CD4-positive, alpha-beta memory T cell (primary cell): ENCODE results near the gene DAPK1. TPM values are rescaled to one million over a fixed set of nuclear protein-coding genes. Genes with fewer than 3 reads are reported as not detected.

ENCODE experiments used
- CTCF ChIA-PET: fragments of 350-600 bp; sonication (Branson Sonifier 250); formaldehyde crosslinking; loops from one replicate; lab custom pipeline; 2021; ENCODE audit warnings: inconsistent platforms; ENCODE audit not compliant: partially characterized antibody; lab: Charles Lee
- POLR2A ChIA-PET: fragments of 350-600 bp; sonication (Branson Sonifier 250); formaldehyde crosslinking; loops from one replicate; lab custom pipeline; 2021; ENCODE audit not compliant: partially characterized antibody; lab: Charles Lee
- DNase-seq, 5 donors: peaks; one replicate each; pipeline versions ENCODE4 v3.0.0 to v3.0.0-alpha.2; 2020 to 2022; ENCODE audit warnings: mixed read lengths in 1 of 5
- H3K27ac ChIP-seq: one replicate; pipeline ENCODE4 v1.7.0; 2013; ENCODE audit warnings: low read depth, low read length
- H3K27me3 ChIP-seq: 2 replicates; pipeline ENCODE4 v1.7.0; 2013; ENCODE audit warnings: mild to moderate bottlenecking, low read length, moderate library complexity; ENCODE audit not compliant: insufficient read depth
- H3K36me3 ChIP-seq: 2 replicates; pipeline ENCODE4 v1.7.0; 2013; ENCODE audit warnings: mild to moderate bottlenecking, low read length, moderate library complexity; ENCODE audit not compliant: insufficient read depth
- H3K4me1 ChIP-seq: 2 replicates; pipeline ENCODE4 v1.7.0; 2013; ENCODE audit warnings: mild to moderate bottlenecking, low read length, moderate library complexity; ENCODE audit not compliant: insufficient read depth
- H3K4me3 ChIP-seq, 2 donors: one replicate each; pipeline ENCODE4 v1.7.0; 2013; ENCODE audit warnings: low read length in 2 of 2, mild to moderate bottlenecking in 1 of 2
- H3K9me3 ChIP-seq, 2 donors: one replicate each; pipeline ENCODE4 v1.7.0; 2013; ENCODE audit warnings: low read length in 2 of 2, control low read depth in 1 of 2; ENCODE audit not compliant: control insufficient read depth in 1 of 2
- H3K27ac Mint-ChIP-seq, 7 donors: one replicate each; pipeline ENCODE4 v1.8.0; 2020 to 2021; ENCODE audit warnings: mixed read lengths in 7 of 7, mild to moderate bottlenecking in 6 of 7, inconsistent platforms in 3 of 7, moderate library complexity in 3 of 7
- H3K27me3 Mint-ChIP-seq, 2 donors: one replicate each; pipeline ENCODE4 v1.8.0; 2020 to 2021; ENCODE audit warnings: mixed read lengths in 2 of 2
- H3K36me3 Mint-ChIP-seq, 2 donors: one replicate each; pipeline ENCODE4 v1.8.0; 2020 to 2021; ENCODE audit warnings: mixed read lengths in 2 of 2, inconsistent platforms in 1 of 2, mild to moderate bottlenecking in 1 of 2
- H3K4me1 Mint-ChIP-seq, 4 donors: one replicate each; pipeline ENCODE4 v1.8.0; 2020 to 2021; ENCODE audit warnings: mixed read lengths in 4 of 4, mild to moderate bottlenecking in 1 of 4
- H3K4me3 Mint-ChIP-seq, 8 donors: one replicate each; pipeline ENCODE4 v1.8.0; 2020 to 2021; ENCODE audit warnings: mixed read lengths in 8 of 8, mild to moderate bottlenecking in 7 of 8, moderate library complexity in 6 of 8, inconsistent platforms in 3 of 8
- H3K9me3 Mint-ChIP-seq, 8 donors: one replicate each; pipeline ENCODE4 v1.8.0; 2020 to 2021; ENCODE audit warnings: mixed read lengths in 8 of 8, mild to moderate bottlenecking in 5 of 8, inconsistent platforms in 3 of 8, moderate library complexity in 1 of 8
- intact Hi-C: fragments of 100-400 bp; cut with micrococcal nuclease; formaldehyde crosslinking; loops from one replicate; pipeline ENCODE4 v1.15.1; 2023
- polyA plus RNA-seq, 2 donors: library from polyadenylated mRNA; unstranded; fragments of 300-500 nt; fragmentation: Illumina TruSeq; gene quantifications; one replicate each; pipeline ENCODE4 v1.2.3, GENCODE V29; 2021
- total RNA-seq, 2 experiments: library from RNA; stranded (reverse); gene quantifications; one replicate each; pipeline ENCODE4 v1.2.3, GENCODE V29; 2021

Gene DAPK1
- total and polyA plus RNA-seq, 4 experiments from 2014 or later: 1.7 to 2.2 TPM; not detected in 2

GRCh38 chr9:87537625-87538024, 40.0 kb downstream of the DAPK1 start:
- POLR2A ChIA-PET: no interaction called here
- no peak overlapping the region for H3K4me3 ChIP-seq
- no peak overlapping the region for H3K4me3 Mint-ChIP-seq
- H3K27me3 Mint-ChIP-seq: peaks cover 0 to 1% of the 10 kb centered on the region in 2 donors
- H3K36me3 Mint-ChIP-seq: no peaks in the 10 kb centered on the region
- DNase-seq: no peak
- H3K4me1 ChIP-seq: no peaks in the 10 kb centered on the region
- peak overlapping the region in 1 of 7 donors; percentile 1 for H3K27ac Mint-ChIP-seq
- peaks cover 3 to 6% (median 5%) of the 10 kb centered on the region in 4 donors for H3K4me1 Mint-ChIP-seq
- CTCF ChIA-PET: no interaction called here
- no peak overlapping the region for H3K27ac ChIP-seq
- no peaks in the 10 kb centered on the region for H3K27me3 ChIP-seq
- H3K36me3 ChIP-seq: no peaks in the 10 kb centered on the region
- H3K9me3 ChIP-seq: no peaks in the 10 kb centered on the region
- H3K9me3 Mint-ChIP-seq: peaks cover 0 to 1% (median 0%) of the 10 kb centered on the region in 8 donors
- intact Hi-C loops: no loop called here

- peaks cover 0 to 1% (median 0%) of the 10 kb centered on the region in 8 donors for H3K9me3 Mint-ChIP-seq
- H3K4me3 ChIP-seq: no peak overlapping the region
- H3K9me3 ChIP-seq: no peaks in the 10 kb centered on the region
- H3K27ac Mint-ChIP-seq: no peak overlapping the region
- no peaks in the 10 kb centered on the region for H3K4me1 ChIP-seq
- H3K36me3 Mint-ChIP-seq: no peaks in the 10 kb centered on the region
- no peak overlapping the region for H3K27ac ChIP-seq
- H3K36me3 ChIP-seq: no peaks in the 10 kb centered on the region
- intact Hi-C loops: no loop called here
- POLR2A ChIA-PET: no interaction called here
- H3K27me3 Mint-ChIP-seq: peaks cover 0 to 1% of the 10 kb centered on the region in 2 donors
- peaks cover 3 to 6% (median 5%) of the 10 kb centered on the region in 4 donors for H3K4me1 Mint-ChIP-seq
- DNase-seq: no peak
- no peak overlapping the region for H3K4me3 Mint-ChIP-seq
- no peaks in the 10 kb centered on the region for H3K27me3 ChIP-seq
- CTCF ChIA-PET: no interaction called here
Observed at GRCh38 chr9:87540444-87541105, 42.9 kb downstream of the DAPK1 start.

- Mint-ChIP-seq H3K4me3 (no peak overlapping the region), H3K9me3 (peaks cover 0 to 1% (median 0%) of the 10 kb centered on the region in 8 donors), H3K27ac (no peak overlapping the region), H3K27me3 (peaks cover 0 to 1% of the 10 kb centered on the region in 2 donors), H3K4me1 (no peaks in the 10 kb centered on the region), H3K36me3 (no peaks in the 10 kb centered on the region)
- no peaks in the 10 kb centered on the region for H3K36me3 ChIP-seq
- intact Hi-C loops: no loop called here
- H3K27ac ChIP-seq: no peak overlapping the region
- ChIA-PET CTCF (no interaction called here), POLR2A (no interaction called here)
- H3K4me3 ChIP-seq: no peak overlapping the region
- no peak for DNase-seq
- no peaks in the 10 kb centered on the region for H3K4me1 ChIP-seq
- H3K27me3 ChIP-seq: no peaks in the 10 kb centered on the region
- no peaks in the 10 kb centered on the region for H3K9me3 ChIP-seq
Observed at GRCh38 chr9:87541663-87542062, 44.0 kb downstream of the DAPK1 start.

- Histone ChIP-seq H3K36me3 (no peaks in the 10 kb centered on the region), H3K27me3 (no peaks in the 10 kb centered on the region), H3K9me3 (no peaks in the 10 kb centered on the region), H3K27ac (no peak overlapping the region), H3K4me1 (no peaks in the 10 kb centered on the region), H3K4me3 (no peak overlapping the region)
- no peak for DNase-seq
- H3K27ac Mint-ChIP-seq: no peak overlapping the region
- no peak overlapping the region for H3K4me3 Mint-ChIP-seq
- ChIA-PET CTCF (no interaction called here), POLR2A (no interaction called here)
- H3K9me3 Mint-ChIP-seq: peaks cover 0 to 1% (median 0%) of the 10 kb centered on the region in 8 donors
- intact Hi-C loops: no loop called here
- H3K27me3 Mint-ChIP-seq: peaks cover 0 to 1% of the 10 kb centered on the region in 2 donors
- H3K4me1 Mint-ChIP-seq: no peaks in the 10 kb centered on the region
- H3K36me3 Mint-ChIP-seq: no peaks in the 10 kb centered on the region
Observed at GRCh38 chr9:87542141-87542540, 44.5 kb downstream of the DAPK1 start.

- POLR2A ChIA-PET: no interaction called here
- H3K27ac Mint-ChIP-seq: no peak overlapping the region
- intact Hi-C loops: no loop called here
Observed at GRCh38 chr9:87543251-87543650, 45.6 kb downstream of the DAPK1 start.

GRCh38 chr9:87545858-87546257, 48.2 kb downstream of the DAPK1 start:
- H3K4me1 Mint-ChIP-seq: no peaks in the 10 kb centered on the region
- ChIA-PET POLR2A (no interaction called here), CTCF (no interaction called here)
- Histone ChIP-seq H3K9me3 (no peaks in the 10 kb centered on the region), H3K4me3 (no peak overlapping the region), H3K27ac (no peak overlapping the region), H3K36me3 (no peaks in the 10 kb centered on the region), H3K4me1 (no peaks in the 10 kb centered on the region), H3K27me3 (no peaks in the 10 kb centered on the region)
- intact Hi-C loops: no loop called here
- no peak overlapping the region for H3K27ac Mint-ChIP-seq
- no peaks in the 10 kb centered on the region for H3K36me3 Mint-ChIP-seq
- DNase-seq: no peak
- peaks cover 0 to 2% (median 0%) of the 10 kb centered on the region in 8 donors for H3K9me3 Mint-ChIP-seq
- H3K4me3 Mint-ChIP-seq: no peak overlapping the region
- H3K27me3 Mint-ChIP-seq: peaks cover 0 to 1% of the 10 kb centered on the region in 2 donors

More at GRCh38 chr9:87543251-87543650, 45.6 kb downstream of the DAPK1 start:
- H3K27me3 Mint-ChIP-seq: peaks cover 0 to 1% of the 10 kb centered on the region in 2 donors
- no peaks in the 10 kb centered on the region for H3K4me1 Mint-ChIP-seq
- no peaks in the 10 kb centered on the region for H3K36me3 Mint-ChIP-seq
- Histone ChIP-seq H3K27me3 (no peaks in the 10 kb centered on the region), H3K4me1 (no peaks in the 10 kb centered on the region), H3K36me3 (no peaks in the 10 kb centered on the region), H3K9me3 (no peaks in the 10 kb centered on the region), H3K27ac (no peak overlapping the region), H3K4me3 (no peak overlapping the region)
- CTCF ChIA-PET: no interaction called here
- peaks cover 0 to 2% (median 0%) of the 10 kb centered on the region in 8 donors for H3K9me3 Mint-ChIP-seq
- no peak for DNase-seq
- no peak overlapping the region for H3K4me3 Mint-ChIP-seq

GRCh38 chr9:87546704-87547103, 49.0 kb downstream of the DAPK1 start:
- H3K9me3 ChIP-seq: no peaks in the 10 kb centered on the region
- H3K4me3 ChIP-seq: no peak overlapping the region
- no peak overlapping the region for H3K27ac Mint-ChIP-seq
- no peaks in the 10 kb centered on the region for H3K4me1 ChIP-seq
- no peaks in the 10 kb centered on the region for H3K36me3 Mint-ChIP-seq
- no peak for DNase-seq
- H3K4me1 Mint-ChIP-seq: no peaks in the 10 kb centered on the region
- H3K27me3 ChIP-seq: no peaks in the 10 kb centered on the region
- no peaks in the 10 kb centered on the region for H3K36me3 ChIP-seq
- H3K27ac ChIP-seq: no peak overlapping the region
- POLR2A ChIA-PET: no interaction called here
- intact Hi-C loops: no loop called here
- peaks cover 0 to 1% of the 10 kb centered on the region in 2 donors for H3K27me3 Mint-ChIP-seq
- H3K4me3 Mint-ChIP-seq: no peak overlapping the region
- peaks cover 0 to 2% (median 0%) of the 10 kb centered on the region in 8 donors for H3K9me3 Mint-ChIP-seq
- CTCF ChIA-PET: no interaction called here
